Uterus (tissue), 4 donors: ENCODE measurements around the gene TMEM89. TPM values are rescaled to one million over a fixed set of nuclear protein-coding genes. Genes with fewer than 3 reads are reported as not detected.

ENCODE experiments used
- DNase-seq, 2 donors: peaks; one replicate each; pipeline ENCODE4 v3.0.0-alpha.2; 2019 to 2020
- H3K27ac ChIP-seq, 2 donors: fragments of 200-600 bp; sonication (generic); 1 replicate in 1 of 2; 2 replicates in 1 of 2; pipeline ENCODE4 v1.5.1; 2016 to 2018
- H3K27me3 ChIP-seq, 2 donors: fragments of 200-600 bp; sonication (generic); one replicate each; pipeline ENCODE4 v1.5.1; 2018 to 2019; ENCODE audit warnings: control low read depth in 1 of 2
- H3K36me3 ChIP-seq, 2 donors: fragments of 200-600 bp; sonication (generic); one replicate each; pipeline ENCODE4 v1.5.1; 2019; ENCODE audit warnings: control low read depth in 1 of 2
- H3K4me1 ChIP-seq, 2 donors: fragments of 200-600 bp; sonication (generic); one replicate each; pipeline ENCODE4 v1.5.1; 2018 to 2019; ENCODE audit warnings: control low read depth in 1 of 2
- H3K4me3 ChIP-seq, 2 donors: fragments of 200-600 bp; sonication (generic); 1 replicate in 1 of 2; 2 replicates in 1 of 2; pipeline ENCODE4 v1.5.1; 2018 to 2019; ENCODE audit warnings: mild to moderate bottlenecking in 1 of 2
- H3K9me3 ChIP-seq, 2 donors: fragments of 200-600 bp; sonication (generic); one replicate each; pipeline ENCODE4 v1.5.1; 2019; ENCODE audit warnings: control low read depth in 1 of 2
- CTCF ChIP-seq, 4 experiments: fragments of 200-600 bp in 2 of 4; fragments of 450-650 bp in 2 of 4; sonication (generic) in 2 of 4; IDR thresholded peaks; one replicate each; pipeline ENCODE4 v1.5.1; 2016 to 2019; ENCODE audit warnings: antibody characterized with exemption in 4 of 4, mild to moderate bottlenecking in 2 of 4, moderate library complexity in 1 of 4
- POLR2A ChIP-seq, 2 donors: fragments of 450-650 bp; IDR thresholded peaks; one replicate each; pipeline ENCODE4 v1.6.1; 2016; ENCODE audit warnings: antibody characterized with exemption in 2 of 2, mild to moderate bottlenecking in 1 of 2, moderate library complexity in 1 of 2
- intact Hi-C: fragments of 100-400 bp; cut with DNase I; formaldehyde crosslinking; loops from one replicate; pipeline ENCODE4 v1.15.1; 2023; ENCODE audit warnings: low total_unique reads
- total RNA-seq, 4 donors: library from RNA; depleted of rRNA in 3 of 4; stranded (reverse); fragments of >200 nt in 3 of 4; gene quantifications; one replicate each; pipeline versions ENCODE4 v1.1.0 to v1.2.4, GENCODE V29; 2014 to 2023
- donor health status: DM: yes; HTN: yes; CAD: no.

TMEM89 gene
- total RNA-seq, 4 donors from 2014 or later = not detected

GRCh38 chr3:48635222-48636021 lies 13.9 kb upstream of the TMEM89 start, which contains the start of gene SLC26A6:
TSS of gene SLC26A6 (minus strand) at chr3:48635461. CDS start at chr3:48635393, 68 bp downstream.
- H3K4me3 ChIP-seq = peak within 1 kb of the TSS; percentile 66 to 94
- H3K27me3 ChIP-seq = no peaks in the 10 kb centered on the region
- peak within 1 kb of the TSS; percentile 77 to 80 for H3K27ac ChIP-seq
- H3K36me3 ChIP-seq = no peaks in the 10 kb centered on the region
- intact Hi-C loops = no loop called here
- H3K4me1 ChIP-seq = peaks cover 0 to 5% of the 10 kb centered on the region in 2 donors
- peak; percentile 94 to 96 for DNase-seq
- TF ChIP-seq POLR2A (IDR thresholded peaks at IDR 0.05) (peak; percentile 34 to 73), CTCF (IDR thresholded peaks at IDR 0.05) (peak; percentile 39 to 66 (median 64))
- no peaks in the 10 kb centered on the region for H3K9me3 ChIP-seq

- DNase-seq = peak; percentile 66 to 68
- TF ChIP-seq POLR2A (IDR thresholded peaks at IDR 0.05) (no peak), CTCF (IDR thresholded peaks at IDR 0.05) (no peak)
These were observed 13.2 kb upstream of the TMEM89 start for GRCh38 chr3:48634661-48635221.

GRCh38 chr3:48633743-48634142 lies 12.2 kb upstream of the TMEM89 start:
- TF ChIP-seq POLR2A (IDR thresholded peaks at IDR 0.05) (no peak), CTCF (IDR thresholded peaks at IDR 0.05) (no peak)
- peaks cover 0 to 5% of the 10 kb centered on the region in 2 donors for H3K4me1 ChIP-seq
- H3K27me3 ChIP-seq = no peaks in the 10 kb centered on the region
- no peaks in the 10 kb centered on the region for H3K9me3 ChIP-seq
- no peaks in the 10 kb centered on the region for H3K36me3 ChIP-seq
- no peak for DNase-seq
- H3K4me3 ChIP-seq = no peak overlapping the region
- intact Hi-C loops = no loop called here
- no peak overlapping the region for H3K27ac ChIP-seq

More at GRCh38 chr3:48634661-48635221, 13.2 kb upstream of the TMEM89 start:
- peak overlapping the region; percentile 77 to 80 for H3K27ac ChIP-seq
- no peaks in the 10 kb centered on the region for H3K9me3 ChIP-seq
- no peaks in the 10 kb centered on the region for H3K27me3 ChIP-seq
- peak overlapping the region; percentile 66 to 94 for H3K4me3 ChIP-seq
- no peaks in the 10 kb centered on the region for H3K36me3 ChIP-seq
- intact Hi-C loops = no loop called here
- peaks cover 0 to 5% of the 10 kb centered on the region in 2 donors for H3K4me1 ChIP-seq

- Histone ChIP-seq H3K36me3 (no peaks in the 10 kb centered on the region), H3K4me1 (peaks cover 0 to 5% of the 10 kb centered on the region in 2 donors), H3K4me3 (no peak overlapping the region), H3K9me3 (no peaks in the 10 kb centered on the region), H3K27me3 (no peaks in the 10 kb centered on the region), H3K27ac (no peak overlapping the region)
- intact Hi-C loops = no loop called here
- DNase-seq = no peak
- TF ChIP-seq POLR2A (IDR thresholded peaks at IDR 0.05) (no peak), CTCF (IDR thresholded peaks at IDR 0.05) (no peak)
These were observed 11.7 kb upstream of the TMEM89 start for GRCh38 chr3:48633256-48633655.
